Measurements from ENCODE around the gene TOR3A. TPM values are rescaled to one million over a fixed set of nuclear protein-coding genes. Genes with fewer than 3 reads are reported as not detected.

Gene TOR3A
- total and polyA plus RNA-seq, 2 of the 13 experiments (the other 11 are each of a cell fraction or from before 2014, with no cell fraction given), result 14.7 to 28.4 TPM

DNA sequence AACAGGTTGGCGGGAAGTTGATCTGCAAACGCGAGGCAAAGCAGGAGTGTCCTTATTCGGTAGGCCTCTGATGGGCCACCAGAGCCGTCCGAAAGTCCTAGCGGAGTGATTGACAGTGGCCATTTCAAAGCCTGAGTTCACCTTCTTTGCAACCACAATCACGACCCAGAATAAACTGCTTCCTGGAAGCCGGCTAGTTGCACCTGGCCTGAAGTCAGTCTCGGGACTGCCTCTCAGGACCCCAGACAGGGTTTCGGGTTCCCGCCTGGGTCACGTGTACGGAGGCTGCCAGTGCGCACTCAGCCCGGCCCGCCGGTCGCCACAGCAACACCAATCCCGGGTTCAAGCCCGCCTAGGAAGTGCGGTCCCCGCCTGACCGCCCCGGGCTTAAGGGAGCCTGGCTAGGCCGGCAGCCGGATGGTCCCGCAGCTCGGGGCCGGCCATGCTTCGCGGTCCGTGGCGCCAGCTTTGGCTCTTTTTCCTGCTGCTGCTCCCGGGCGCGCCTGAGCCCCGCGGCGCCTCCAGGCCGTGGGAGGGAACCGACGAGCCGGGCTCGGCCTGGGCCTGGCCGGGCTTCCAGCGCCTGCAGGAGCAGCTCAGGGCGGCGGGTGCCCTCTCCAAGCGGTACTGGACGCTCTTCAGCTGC is at the start of gene TOR3A (continued):
- TF ChIP-seq ZSCAN9 (CRISPR knock-in tag; IDR thresholded peaks at IDR 0.05; ENCODE audit: borderline replicate concordance) (no peak; the same call in 1 of the 2 replicates), TMF1 (CRISPR knock-in tag; IDR thresholded peaks at IDR 0.05; ENCODE audit: low read depth) (no peak; the same call in 1 of the 2 replicates), ZNF615 (CRISPR knock-in tag; IDR thresholded peaks at IDR 0.05; ENCODE audit: borderline replicate concordance) (no peak), HNRNPH1 (optimal IDR thresholded peaks at IDR 0.05; ENCODE audit: low read depth, low read length) (no peak), ZNF33A (CRISPR knock-in tag; IDR thresholded peaks at IDR 0.05; ENCODE audit: borderline replicate concordance) (no peak), ATF7 (IDR thresholded peaks at IDR 0.05) (no peak), ATF7 (CRISPR knock-in tag; IDR thresholded peaks at IDR 0.05) (no peak), ARNTL (CRISPR knock-in tag; IDR thresholded peaks at IDR 0.05) (peak; percentile 93; the same call in 1 of the 2 replicates), NFRKB (IDR thresholded peaks at IDR 0.05) (no peak), MAFK (conservative IDR thresholded peaks at IDR 0.05 in 1 of 2, IDR thresholded peaks at IDR 0.05 in 1 of 2; ENCODE audit: low read length in 2 of 2) (no peak), ZNF788 (CRISPR knock-in tag; IDR thresholded peaks at IDR 0.05; ENCODE audit: borderline replicate concordance) (peak; percentile 22; the same call in 1 of the 2 replicates), KMT2A (CRISPR knock-in tag; IDR thresholded peaks at IDR 0.05) (peak; percentile 71; the same call in 1 of the 2 replicates), RAD51 (IDR thresholded peaks at IDR 0.05; ENCODE audit: borderline replicate concordance) (peak; percentile 65; the same call in 1 of the 2 replicates), ZNF432 (CRISPR knock-in tag; IDR thresholded peaks at IDR 0.05; ENCODE audit: borderline replicate concordance) (no peak), ZFP1 (CRISPR knock-in tag; IDR thresholded peaks at IDR 0.05) (no peak), TEAD2 (CRISPR knock-in tag; IDR thresholded peaks at IDR 0.05) (peak; percentile 29; the same call in 1 of the 2 replicates), ETV5 (CRISPR knock-in tag; IDR thresholded peaks at IDR 0.05; ENCODE audit: borderline replicate concordance) (peak; percentile 48; the same call in 1 of the 2 replicates), ZBTB38 (CRISPR knock-in tag; IDR thresholded peaks at IDR 0.05) (no peak), ZNF644 (CRISPR knock-in tag; IDR thresholded peaks at IDR 0.05; ENCODE audit: low read depth) (no peak), ZNF367 (CRISPR knock-in tag; IDR thresholded peaks at IDR 0.05; ENCODE audit: borderline replicate concordance) (no peak; the same call in 1 of the 2 replicates), TOE1 (CRISPR knock-in tag; IDR thresholded peaks at IDR 0.05) (no peak), MBD4 (IDR thresholded peaks at IDR 0.05; ENCODE audit: borderline replicate concordance, low read length) (no peak), HNF4A (CRISPR knock-in tag; IDR thresholded peaks at IDR 0.05) (peak; percentile 25; the same call in 1 of the 2 replicates), GTF2F1 (IDR thresholded peaks at IDR 0.05; ENCODE audit: low read length) (no peak), MIER2 (CRISPR knock-in tag; IDR thresholded peaks at IDR 0.05) (no peak), ARID2 (CRISPR knock-in tag; IDR thresholded peaks at IDR 0.05; ENCODE audit: borderline replicate concordance) (no peak), ZNF562 (CRISPR knock-in tag; IDR thresholded peaks at IDR 0.05; ENCODE audit: borderline replicate concordance) (no peak), RORA (CRISPR knock-in tag; IDR thresholded peaks at IDR 0.05) (no peak)
- TF ChIP-seq, protein P1, sequence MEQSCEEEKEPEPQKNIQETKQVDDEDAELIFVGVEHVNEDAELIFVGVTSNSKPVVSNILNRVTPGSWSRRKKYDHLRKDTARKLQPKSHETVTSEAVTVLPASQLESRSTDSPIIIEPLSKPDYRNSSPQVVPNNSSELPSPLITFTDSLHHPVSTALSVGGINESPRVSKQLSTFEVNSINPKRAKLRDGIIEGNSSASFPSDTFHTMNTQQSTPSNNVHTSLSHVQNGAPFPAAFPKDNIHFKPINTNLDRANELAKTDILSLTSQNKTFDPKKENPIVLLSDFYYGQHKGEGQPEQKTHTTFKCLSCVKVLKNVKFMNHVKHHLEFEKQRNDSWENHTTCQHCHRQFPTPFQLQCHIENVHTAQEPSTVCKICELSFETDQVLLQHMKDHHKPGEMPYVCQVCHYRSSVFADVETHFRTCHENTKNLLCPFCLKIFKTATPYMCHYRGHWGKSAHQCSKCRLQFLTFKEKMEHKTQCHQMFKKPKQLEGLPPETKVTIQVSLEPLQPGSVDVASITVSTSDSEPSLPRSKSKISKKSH (CRISPR knock-in tag; IDR thresholded peaks at IDR 0.05; ENCODE audit: borderline replicate concordance), result peak; percentile 36; the same call in 1 of the 2 replicates
- TF ChIP-seq, protein P2, sequence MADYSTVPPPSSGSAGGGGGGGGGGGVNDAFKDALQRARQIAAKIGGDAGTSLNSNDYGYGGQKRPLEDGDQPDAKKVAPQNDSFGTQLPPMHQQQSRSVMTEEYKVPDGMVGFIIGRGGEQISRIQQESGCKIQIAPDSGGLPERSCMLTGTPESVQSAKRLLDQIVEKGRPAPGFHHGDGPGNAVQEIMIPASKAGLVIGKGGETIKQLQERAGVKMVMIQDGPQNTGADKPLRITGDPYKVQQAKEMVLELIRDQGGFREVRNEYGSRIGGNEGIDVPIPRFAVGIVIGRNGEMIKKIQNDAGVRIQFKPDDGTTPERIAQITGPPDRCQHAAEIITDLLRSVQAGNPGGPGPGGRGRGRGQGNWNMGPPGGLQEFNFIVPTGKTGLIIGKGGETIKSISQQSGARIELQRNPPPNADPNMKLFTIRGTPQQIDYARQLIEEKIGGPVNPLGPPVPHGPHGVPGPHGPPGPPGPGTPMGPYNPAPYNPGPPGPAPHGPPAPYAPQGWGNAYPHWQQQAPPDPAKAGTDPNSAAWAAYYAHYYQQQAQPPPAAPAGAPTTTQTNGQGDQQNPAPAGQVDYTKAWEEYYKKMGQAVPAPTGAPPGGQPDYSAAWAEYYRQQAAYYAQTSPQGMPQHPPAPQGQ (CRISPR knock-in tag; IDR thresholded peaks at IDR 0.05; ENCODE audit: borderline replicate concordance), result no peak; the same call in 1 of the 2 replicates

All from HepG2 (cell line).